HG03565 (cell line): Measurements from ENCODE around the gene OVCA2.

ENCODE experiments used
- ATAC-seq: cut with Tn5 transposase; IDR thresholded peaks from one replicate; pipeline ENCODE4 v1.9.1; 2021; ENCODE audit warnings: mild to moderate bottlenecking, moderate library complexity; ENCODE audit not compliant: unreplicated experiment

OVCA2 gene

GRCh38 chr17:2030779-2031163 is 11.1 kb upstream of the OVCA2 start:
- no peak for ATAC-seq

GRCh38 chr17:2033153-2033552 is 8.7 kb upstream of the OVCA2 start:
- no peak for ATAC-seq

DNA sequence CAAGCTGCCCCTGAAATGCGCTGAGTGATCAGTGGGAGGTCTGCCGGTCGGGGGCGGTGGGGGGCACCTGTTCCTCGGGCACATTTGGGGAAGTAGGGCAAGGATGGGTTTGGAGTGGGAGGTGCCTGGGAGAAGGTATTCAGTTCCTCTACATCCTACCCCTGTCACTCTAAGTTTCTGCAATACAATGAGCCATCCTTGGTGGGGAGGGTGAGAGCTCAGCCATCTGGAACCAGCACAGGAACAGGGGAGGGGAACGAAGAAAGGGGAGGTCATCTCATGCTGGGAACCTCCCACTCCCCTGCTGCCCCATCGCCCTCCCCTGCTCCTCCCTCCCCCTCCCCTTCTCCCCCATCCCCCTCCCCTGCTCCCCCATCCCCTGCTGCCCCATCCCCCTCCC is 7.7 kb upstream of the OVCA2 start:
- no peak for ATAC-seq

GRCh38 chr17:2034806-2035540 is 6.8 kb upstream of the OVCA2 start:
- no peak for ATAC-seq

GRCh38 chr17:2035541-2036488 is 6.0 kb upstream of the OVCA2 start:
- ATAC-seq = no peak

GRCh38 chr17:2037155-2037554 is 4.7 kb upstream of the OVCA2 start:
- no peak for ATAC-seq

GRCh38 chr17:2040219-2040827 is 1.5 kb upstream of the OVCA2 start:
- ATAC-seq = no peak

DNA sequence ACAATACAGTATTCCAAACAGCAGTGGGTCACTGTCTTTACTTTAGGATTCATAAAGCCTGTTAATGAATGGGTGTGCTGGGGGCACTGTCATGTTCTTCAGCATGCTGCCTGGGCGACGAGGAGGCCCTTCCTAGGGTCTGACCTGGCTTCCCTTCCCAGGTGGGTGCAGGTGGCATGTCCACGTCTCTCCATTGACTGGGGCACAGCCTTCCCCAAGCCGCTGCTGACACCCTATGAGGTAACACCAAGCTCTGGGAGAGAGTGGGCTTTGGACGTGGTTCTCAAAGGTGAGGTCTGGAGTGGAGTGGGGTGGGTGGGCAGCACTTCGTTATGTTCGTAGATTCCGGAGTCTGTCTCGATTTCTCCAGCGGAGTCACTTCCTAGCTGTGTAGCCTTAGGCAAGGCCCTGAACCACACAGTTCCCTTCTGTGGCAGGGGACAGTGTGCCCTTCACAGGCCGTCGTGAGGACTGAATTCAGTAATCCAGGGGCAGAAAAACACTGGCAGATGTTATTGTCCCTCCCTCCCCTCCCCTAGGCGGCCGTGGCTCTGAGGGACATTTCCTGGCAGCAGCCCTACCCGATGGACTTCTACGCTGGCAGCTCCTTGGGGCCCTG is 771 bp upstream of the OVCA2 start:
- no peak for ATAC-seq

- ATAC-seq = no peak
These were observed 597 bp downstream of the OVCA2 start for GRCh38 chr17:2042390-2042847.

- no peak for ATAC-seq
These were observed 1.1 kb downstream of the OVCA2 start for GRCh38 chr17:2042933-2043332.

DNA sequence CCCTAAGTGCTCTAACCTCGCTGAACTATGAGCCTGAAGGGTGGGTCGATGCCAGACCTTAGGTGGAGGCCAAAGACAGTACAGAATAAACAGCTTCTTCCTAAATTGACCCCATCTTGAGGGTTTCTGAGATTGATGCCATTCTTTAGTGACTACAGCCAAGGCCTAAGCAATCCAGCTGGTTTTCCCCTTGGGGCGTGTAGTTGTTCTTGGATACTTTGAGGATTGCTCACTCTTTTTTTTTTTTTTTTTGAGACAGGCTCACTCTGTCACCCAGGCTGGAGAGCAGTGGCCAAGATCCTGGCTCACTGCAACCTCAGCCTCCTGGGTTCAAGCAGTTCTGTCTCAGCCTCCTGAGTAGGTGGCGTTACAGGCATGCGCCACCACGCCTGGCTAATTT is 2.0 kb downstream of the OVCA2 start:
- ATAC-seq = no peak

DNA sequence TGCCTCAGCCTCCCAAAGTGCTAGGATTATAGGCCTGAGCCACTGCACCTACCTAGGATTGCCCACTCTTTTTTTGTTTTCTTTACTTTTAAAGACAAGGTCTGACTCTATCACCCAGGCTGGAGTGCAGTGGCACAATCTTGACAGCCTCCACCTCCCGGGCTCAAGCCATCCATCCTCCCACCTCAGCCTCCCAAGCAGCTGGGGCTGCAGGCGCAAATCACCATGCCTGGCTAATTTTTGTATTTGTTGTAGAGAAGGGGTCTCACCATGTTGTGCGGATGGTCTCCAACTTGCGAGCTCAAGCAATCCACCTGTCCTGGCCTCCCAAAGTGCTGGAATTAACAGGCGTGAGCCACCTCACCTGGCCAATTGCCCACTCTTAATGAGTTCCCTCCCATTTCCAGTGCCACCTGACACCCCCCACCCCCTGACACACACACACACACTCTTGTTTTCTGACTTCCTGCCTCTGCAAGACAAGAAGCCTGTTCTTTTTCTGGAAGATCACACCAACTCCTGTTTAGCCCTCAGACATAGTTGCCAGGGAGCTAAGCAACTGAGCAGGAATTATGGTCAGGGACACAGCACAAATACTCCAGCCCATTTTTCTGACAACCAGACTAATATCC is 2.6 kb downstream of the OVCA2 start:
- no peak for ATAC-seq

- ATAC-seq = no peak
These were observed 5.8 kb downstream of the OVCA2 start for GRCh38 chr17:2047590-2047989.

DNA sequence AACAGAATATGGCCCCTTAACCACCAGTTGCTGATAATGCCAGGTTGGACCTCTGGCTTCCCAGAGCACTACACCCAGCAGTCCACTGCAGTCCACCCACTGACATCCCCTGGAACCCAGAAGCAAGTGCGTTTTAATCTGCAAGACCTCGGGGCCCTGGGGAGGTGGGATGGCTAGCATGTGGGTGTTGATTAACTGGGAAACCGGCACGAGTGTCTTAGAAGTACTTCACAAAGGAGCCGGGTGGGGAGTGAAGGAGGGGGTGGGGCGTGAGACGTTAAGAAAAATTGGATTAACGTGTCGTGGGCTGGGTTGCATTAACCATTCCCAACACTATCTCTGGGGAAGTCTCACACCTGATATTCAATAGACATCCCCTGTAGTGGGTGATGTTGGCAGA is 7.0 kb downstream of the OVCA2 start:
- no peak for ATAC-seq

DNA sequence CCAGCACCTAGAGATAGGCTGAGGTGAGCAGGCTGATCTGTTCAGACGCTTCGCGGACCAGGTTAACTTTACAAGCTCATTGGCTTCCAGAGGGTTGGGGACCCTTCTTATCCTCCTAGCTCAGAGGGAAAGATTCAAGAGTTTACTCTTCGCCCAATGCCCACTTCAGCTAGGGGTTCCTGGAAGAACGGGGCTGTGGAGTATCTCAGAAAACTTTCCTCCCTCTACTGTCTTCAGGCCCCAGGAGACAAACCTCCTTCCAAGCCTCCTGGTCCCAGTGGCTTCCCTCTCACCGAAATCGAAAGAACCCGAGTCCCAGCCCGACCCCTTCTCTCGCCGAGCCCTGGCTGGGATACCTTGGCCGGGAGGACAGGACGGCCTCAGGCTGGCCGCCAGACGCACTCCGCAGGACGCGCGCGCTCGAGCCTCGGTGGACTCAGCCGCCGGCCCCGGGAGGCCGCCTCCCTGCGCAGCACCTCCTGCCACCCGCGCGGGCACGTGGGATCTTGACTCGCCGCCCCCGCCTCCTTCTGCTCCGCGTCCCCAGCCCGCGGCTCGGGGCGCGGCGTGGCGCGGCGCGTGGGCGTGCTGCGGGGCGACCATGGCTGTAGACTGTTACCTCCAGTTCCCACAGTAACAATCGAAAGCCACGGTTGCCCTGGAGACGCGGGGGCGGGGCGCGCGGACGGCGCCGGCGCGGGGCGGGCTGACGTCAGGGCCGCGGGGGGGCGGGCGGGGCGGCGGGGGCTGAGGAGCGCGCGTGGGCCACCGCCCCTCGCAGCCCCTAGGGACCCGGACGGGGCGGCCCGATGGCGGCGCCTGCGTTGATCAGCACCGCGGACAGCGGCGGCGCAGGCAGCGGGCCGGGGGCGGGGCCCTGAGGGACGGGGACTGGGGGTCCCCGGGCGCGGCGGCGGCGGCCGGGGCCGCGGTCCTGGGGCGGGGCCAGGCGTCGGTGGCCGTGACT is 7.8 kb downstream of the OVCA2 start:
- peak; percentile 38 for ATAC-seq

DNA sequence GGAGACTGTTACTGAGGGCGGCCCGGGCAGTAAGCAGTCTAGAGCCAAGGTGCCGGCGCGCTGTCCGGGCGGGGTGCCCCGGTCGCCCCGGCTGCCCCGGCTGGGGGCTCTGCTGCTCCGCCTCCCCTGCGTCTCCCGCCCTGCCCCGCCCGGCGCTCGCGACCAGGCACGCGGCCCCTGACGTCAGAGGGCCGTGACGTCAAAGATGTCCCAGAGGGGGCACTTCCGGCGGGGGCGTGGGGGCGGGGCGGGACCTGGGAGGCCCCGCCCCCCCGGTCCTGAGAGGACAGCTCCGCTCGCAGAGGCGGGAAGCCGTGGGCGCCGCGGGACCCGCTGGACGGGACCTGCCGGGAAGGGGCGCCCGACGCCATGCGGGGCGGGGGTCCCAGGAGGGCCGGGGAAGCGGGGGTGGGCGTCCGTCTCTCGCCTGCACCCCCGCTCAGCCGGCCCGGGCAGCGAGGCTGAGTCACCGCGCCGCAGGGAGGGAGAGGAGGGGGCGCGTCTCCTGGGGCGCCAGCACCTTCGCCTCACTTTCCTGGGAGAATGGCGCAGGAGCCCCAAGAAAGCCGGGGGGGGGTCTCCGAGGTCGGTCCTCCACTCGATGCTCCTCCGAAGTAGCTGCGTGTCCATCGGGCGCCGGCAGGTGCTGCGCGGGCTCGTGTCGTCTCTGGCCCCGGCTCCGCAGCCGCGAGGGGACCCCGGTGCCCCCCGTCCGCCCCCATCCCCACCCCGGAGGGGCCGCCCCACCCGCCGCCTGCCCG is 8.7 kb downstream of the OVCA2 start:
- no peak for ATAC-seq

DNA sequence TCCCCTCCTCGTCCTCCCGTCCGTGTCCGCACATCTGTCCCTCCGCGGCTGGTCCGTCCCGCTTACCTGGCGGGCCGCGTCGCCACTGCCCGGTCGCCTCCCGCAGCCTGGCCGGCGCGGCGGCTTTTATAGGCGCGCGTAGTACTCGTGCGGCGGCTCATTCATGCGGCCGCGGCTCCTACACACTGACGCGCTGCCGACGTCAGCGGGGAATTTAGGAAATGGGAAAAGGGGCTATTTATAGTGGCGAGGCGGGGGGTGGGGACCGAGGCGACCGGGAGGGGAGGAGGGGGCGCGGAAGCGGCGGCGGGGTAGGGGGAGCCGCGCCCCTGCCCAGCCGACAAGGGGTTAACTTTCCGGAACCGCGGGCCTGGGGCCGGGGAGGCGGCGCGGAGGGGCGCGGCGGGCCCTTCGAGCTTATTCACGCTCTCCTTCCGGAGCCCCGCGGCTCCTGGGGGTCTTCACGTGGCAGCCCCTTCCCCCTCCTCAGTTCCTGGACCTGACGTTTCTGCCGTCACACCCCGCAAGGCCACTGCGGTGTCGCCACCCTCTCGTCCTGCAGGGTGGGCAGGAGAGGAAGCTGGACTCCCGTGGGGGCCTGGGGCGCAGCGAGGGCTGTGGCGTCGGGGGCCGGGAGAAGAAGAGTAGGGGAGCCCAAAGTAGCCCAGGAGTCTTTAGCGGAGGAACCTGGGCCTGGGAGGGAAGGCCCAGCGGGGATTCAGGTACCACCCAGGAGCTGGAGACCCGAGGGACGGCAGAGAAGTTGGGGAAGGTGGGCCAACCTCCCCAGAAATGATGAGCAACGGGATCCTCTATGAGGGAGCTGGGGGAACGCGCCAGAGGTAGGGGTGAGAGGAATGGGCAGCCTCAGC is 9.5 kb downstream of the OVCA2 start:
- no peak for ATAC-seq
